Activated CD8-positive, alpha-beta memory T cell treated with anti-CD3 and anti-CD28 coated beads, Interleukin-2, amount 10 ng/mL, durations not matched to agents 7 days and 5 days (primary cell): ENCODE data around the gene CCDC43. TPM values are rescaled to one million over a fixed set of nuclear protein-coding genes. Genes with fewer than 3 reads are reported as not detected.
"Not testable (repeated sequence)": the region's sequence is repeated elsewhere in the genome, so short reads cannot be mapped to it uniquely, and the experiment has no call there.

Experiments
- ATAC-seq: fragments of 150-1000 bp; cut with Tn5 transposase; one replicate; pipeline ENCODE4 v1.10.0; 2021; ENCODE audit warnings: moderate library complexity
- CTCF ChIA-PET: fragments of 350-600 bp; sonication (Branson Sonifier 250); formaldehyde crosslinking; loops from one replicate; lab custom pipeline; 2021; ENCODE audit warnings: antibody characterized with exemption; lab: Charles Lee
- DNase-seq: peaks from one replicate; pipeline ENCODE4 v3.0.0-alpha.2; 2020
- H3K27ac Mint-ChIP-seq: one replicate; pipeline ENCODE4 v1.8.0; 2021; ENCODE audit warnings: mild to moderate bottlenecking, mixed read lengths
- H3K27me3 Mint-ChIP-seq: one replicate; pipeline ENCODE4 v1.8.0; 2021; ENCODE audit warnings: mixed read lengths
- H3K36me3 Mint-ChIP-seq: one replicate; pipeline ENCODE4 v1.8.0; 2021; ENCODE audit warnings: mild to moderate bottlenecking, mixed read lengths
- H3K4me1 Mint-ChIP-seq: one replicate; pipeline ENCODE4 v1.8.0; 2021; ENCODE audit warnings: mixed read lengths
- H3K4me3 Mint-ChIP-seq: one replicate; pipeline ENCODE4 v1.8.0; 2021; ENCODE audit warnings: mild to moderate bottlenecking, moderate library complexity, mixed read lengths
- H3K9me3 Mint-ChIP-seq: one replicate; pipeline ENCODE4 v1.8.0; 2022; ENCODE audit warnings: low read depth, mixed read lengths
- total RNA-seq, 2 experiments: library from RNA; stranded (reverse); gene quantifications; one replicate each; pipeline ENCODE4 v1.2.3, GENCODE V29; 2021

CCDC43 gene, protein sequence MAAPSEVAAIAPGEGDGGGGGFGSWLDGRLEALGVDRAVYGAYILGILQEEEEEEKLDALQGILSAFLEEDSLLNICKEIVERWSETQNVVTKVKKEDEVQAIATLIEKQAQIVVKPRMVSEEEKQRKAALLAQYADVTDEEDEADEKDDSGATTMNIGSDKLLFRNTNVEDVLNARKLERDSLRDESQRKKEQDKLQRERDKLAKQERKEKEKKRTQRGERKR
- total RNA-seq = 10 to 100 TPM; 26.0 to 28.4 TPM

DNA sequence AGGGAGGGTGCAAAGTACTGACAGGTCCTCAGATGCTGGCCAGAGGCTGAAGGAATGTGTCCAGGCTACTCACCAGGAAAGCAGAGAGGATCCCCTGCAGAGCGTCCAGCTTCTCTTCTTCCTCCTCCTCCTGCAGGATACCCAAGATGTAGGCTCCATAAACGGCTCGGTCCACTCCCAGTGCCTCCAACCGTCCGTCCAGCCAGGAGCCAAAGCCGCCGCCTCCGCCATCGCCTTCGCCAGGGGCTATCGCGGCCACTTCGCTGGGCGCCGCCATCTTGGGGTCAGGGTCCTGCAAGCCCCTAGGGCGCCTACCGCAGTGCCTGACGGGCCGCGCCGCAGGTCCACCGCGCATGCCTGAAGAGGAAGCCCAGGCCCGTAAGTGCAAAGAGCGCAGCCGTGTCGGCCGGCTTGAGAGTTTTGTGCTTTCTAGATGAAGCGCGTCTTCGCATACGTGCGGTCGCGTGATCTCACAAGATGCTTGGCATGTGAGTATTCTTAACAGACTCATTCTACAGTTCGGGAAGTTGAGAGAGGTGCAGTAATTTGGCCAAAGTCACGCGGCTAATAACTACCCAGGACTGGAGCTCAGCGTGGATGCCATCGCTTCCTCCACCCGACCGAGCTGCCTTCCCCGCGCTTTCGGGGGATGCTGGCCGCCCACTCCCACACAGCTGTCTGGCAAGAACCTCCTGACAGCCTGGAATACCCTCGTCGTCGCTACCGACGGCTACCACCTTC is at the start of gene CCDC43:
TSS of gene CCDC43 (minus strand) at position 300 of the 741 bp plus-strand sequence. CDS start at position 277, 23 bp downstream.
- peaks cover 34% of the 10 kb centered on the region for H3K4me1 Mint-ChIP-seq
- ATAC-seq = peak; percentile 99
- H3K4me3 Mint-ChIP-seq = peak within 1 kb of the TSS; percentile 95
- H3K9me3 Mint-ChIP-seq = no peaks in the 10 kb centered on the region
- H3K36me3 Mint-ChIP-seq = peaks cover 5% of the 10 kb centered on the region
- CTCF ChIA-PET = interaction anchor here (0.9 to 2.5 kb wide), 7 partner anchors 11 to 157 kb away, joined by 3 to 11 read pairs (median 4); partner anchors contain the start of gene DBF4B
- H3K27ac Mint-ChIP-seq = peak within 1 kb of the TSS; percentile 87
- no peaks in the 10 kb centered on the region for H3K27me3 Mint-ChIP-seq
- DNase-seq = peak; percentile 95

DNA sequence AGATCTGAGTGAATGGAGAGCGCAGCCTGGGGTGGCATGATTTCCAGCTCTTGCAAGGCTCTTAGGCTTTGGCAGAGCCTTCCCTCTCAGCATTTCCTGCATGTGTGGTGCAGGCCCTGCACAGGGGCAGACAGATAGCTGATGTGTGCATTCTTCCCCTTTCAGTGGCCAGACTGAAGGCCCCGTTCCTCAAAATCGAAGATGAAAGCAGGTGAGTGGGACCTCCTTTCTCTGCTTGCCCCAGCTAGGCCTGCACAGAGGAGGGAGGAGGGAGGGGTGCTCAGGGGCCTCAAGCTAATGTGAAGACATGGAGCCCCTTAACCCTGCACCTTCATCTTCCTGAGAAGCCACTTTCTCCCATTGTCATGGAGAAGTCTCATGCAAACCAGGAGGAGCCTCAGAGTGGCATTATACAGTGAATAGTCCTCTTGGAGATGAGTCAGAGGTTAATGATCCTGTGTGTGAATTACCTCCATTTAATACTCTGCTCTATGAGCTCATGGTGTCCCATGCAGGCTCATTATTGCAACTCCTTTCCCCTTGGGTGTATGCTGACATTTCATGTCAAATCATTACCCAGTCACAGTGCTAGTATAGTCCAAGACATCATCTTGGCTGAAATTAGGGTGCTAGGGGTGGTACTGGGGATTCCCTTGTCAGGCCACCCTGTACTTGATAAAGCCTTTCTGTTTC is 48.8 kb upstream of the CCDC43 start:
- no peaks in the 10 kb centered on the region for H3K4me1 Mint-ChIP-seq
- H3K27ac Mint-ChIP-seq = no peak overlapping the region
- no peaks in the 10 kb centered on the region for H3K27me3 Mint-ChIP-seq
- H3K36me3 Mint-ChIP-seq = peaks cover 26% of the 10 kb centered on the region
- ATAC-seq = no peak
- CTCF ChIA-PET = no interaction called here
- no peak overlapping the region for H3K4me3 Mint-ChIP-seq
- H3K9me3 Mint-ChIP-seq = no peaks in the 10 kb centered on the region
- DNase-seq = no peak

DNA sequence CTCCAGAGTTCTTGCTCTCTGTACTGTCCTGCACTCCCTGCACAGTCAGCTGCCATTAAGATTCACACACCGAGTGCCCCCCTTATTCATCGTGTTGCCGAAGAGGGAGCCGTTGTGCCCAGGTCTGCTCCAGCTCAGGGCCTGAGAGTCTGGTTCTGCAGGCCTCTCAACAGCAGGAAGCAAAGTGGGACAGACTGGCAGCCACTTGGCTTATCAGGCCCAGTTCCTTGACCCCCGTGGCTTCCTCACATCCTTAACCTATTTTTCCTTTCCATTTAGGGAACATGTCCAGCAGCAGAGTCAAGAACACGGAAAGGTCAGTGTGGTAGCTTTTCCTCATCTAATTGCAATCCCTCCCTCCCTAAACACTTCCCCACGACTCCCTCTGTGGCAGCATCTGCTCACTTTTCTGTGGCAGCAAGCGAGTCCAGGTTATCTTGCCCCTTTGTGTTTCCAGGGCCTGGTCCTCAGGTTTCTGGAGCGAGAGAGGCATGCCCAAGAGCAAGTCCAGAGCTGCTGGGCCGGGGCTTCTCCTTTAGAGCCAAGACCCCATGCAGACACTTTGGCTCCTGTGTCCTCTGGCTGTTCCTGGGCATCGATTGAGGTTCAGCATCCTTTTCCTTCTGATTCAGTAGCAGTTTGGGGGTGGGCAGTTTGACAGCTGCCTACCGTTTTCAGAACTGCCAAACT is 47.1 kb upstream of the CCDC43 start:
- H3K27me3 Mint-ChIP-seq = no peaks in the 10 kb centered on the region
- H3K27ac Mint-ChIP-seq = no peak overlapping the region
- CTCF ChIA-PET = interaction anchor here (1.0 kb wide), 1 partner anchor 38 kb away, joined by 4 read pairs; no protein-coding TSS in a partner anchor

DNA sequence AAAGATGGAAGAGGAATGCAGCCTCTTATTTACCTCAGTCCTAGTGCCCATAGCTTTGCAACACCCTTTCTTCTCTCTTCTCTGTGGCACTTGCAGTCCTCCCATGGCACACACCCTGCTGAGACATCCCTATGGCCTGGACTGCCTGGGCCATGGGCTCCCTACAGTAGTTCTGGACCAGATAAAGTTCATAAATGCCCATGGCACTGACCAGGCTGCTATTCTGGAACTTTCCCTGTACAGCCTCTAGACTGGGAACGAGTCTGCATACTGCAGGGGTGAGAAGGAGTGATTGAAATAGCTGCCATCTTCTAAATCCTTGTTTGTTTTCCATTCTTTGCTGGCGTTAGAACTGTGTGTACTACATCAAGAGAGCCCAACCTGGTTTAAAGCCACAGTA is 44.7 kb upstream of the CCDC43 start:
- H3K36me3 Mint-ChIP-seq = peaks cover 34% of the 10 kb centered on the region
- no peaks in the 10 kb centered on the region for H3K4me1 Mint-ChIP-seq
- no peaks in the 10 kb centered on the region for H3K9me3 Mint-ChIP-seq
- ATAC-seq (no peak), DNase-seq (no peak)
- no peaks in the 10 kb centered on the region for H3K27me3 Mint-ChIP-seq
- H3K27ac Mint-ChIP-seq = no peak overlapping the region
- no peak overlapping the region for H3K4me3 Mint-ChIP-seq
- CTCF ChIA-PET = no interaction called here

More for the DNA sequence above, 47.1 kb upstream of the CCDC43 start:
- Mint-ChIP-seq H3K36me3 (peaks cover 29% of the 10 kb centered on the region), H3K9me3 (no peaks in the 10 kb centered on the region), H3K4me3 (no peak overlapping the region), H3K4me1 (no peaks in the 10 kb centered on the region)
- no peak for ATAC-seq
- no peak for DNase-seq

DNA sequence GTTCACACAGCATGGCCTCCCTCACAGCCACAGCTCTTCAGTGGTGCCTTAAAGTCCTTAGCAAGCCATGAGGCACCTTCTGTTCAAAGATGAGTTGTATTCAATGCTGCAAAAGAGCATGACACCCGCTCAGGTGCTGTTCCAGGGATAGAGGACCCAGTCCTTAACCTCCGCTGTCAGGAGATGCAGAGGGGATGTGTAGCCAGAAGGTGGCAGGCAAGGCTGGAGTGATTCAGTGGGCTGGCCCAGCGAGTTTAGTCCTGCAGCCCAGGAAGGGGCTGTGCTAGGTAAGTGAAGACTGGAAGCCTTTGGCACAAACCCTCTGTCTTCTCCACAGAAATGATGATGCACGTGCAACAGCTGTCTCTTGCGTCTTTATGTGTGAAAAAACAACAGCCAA is 44.2 kb upstream of the CCDC43 start:
- peaks cover 33% of the 10 kb centered on the region for H3K36me3 Mint-ChIP-seq
- no peak overlapping the region for H3K4me3 Mint-ChIP-seq
- no peaks in the 10 kb centered on the region for H3K27me3 Mint-ChIP-seq
- DNase-seq (no peak), ATAC-seq (no peak)
- CTCF ChIA-PET = no interaction called here
- no peaks in the 10 kb centered on the region for H3K9me3 Mint-ChIP-seq
- no peaks in the 10 kb centered on the region for H3K4me1 Mint-ChIP-seq
- no peak overlapping the region for H3K27ac Mint-ChIP-seq

DNA sequence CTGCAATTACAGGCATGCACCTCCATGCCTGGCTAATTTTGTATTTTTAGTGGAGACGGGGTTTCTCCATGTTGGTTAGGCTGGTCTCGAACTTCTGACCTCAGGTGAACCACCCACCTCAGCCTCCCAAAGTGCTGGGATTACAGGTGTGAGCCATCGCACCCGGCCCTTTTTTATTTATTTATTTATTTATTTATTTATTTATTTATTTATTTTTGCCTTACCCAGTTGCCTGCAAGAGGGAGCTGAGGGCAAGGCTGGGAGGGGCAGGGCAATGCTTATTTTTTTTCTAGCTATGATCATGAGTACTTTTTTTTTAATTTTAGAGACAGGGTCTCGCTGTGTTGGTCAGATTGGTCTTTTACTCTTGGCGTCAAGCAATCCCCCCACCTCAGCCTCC is 36.5 kb upstream of the CCDC43 start:
- H3K27ac Mint-ChIP-seq, DNase-seq, H3K27me3 Mint-ChIP-seq, ATAC-seq, H3K4me1 Mint-ChIP-seq, H3K4me3 Mint-ChIP-seq, H3K9me3 Mint-ChIP-seq: not testable (repeated sequence)
- H3K36me3 Mint-ChIP-seq = peaks cover 24% of the 10 kb centered on the region
- CTCF ChIA-PET = interaction anchor here (1.2 kb wide), 1 partner anchor 85 kb away, joined by 3 read pairs; no protein-coding TSS in a partner anchor

DNA sequence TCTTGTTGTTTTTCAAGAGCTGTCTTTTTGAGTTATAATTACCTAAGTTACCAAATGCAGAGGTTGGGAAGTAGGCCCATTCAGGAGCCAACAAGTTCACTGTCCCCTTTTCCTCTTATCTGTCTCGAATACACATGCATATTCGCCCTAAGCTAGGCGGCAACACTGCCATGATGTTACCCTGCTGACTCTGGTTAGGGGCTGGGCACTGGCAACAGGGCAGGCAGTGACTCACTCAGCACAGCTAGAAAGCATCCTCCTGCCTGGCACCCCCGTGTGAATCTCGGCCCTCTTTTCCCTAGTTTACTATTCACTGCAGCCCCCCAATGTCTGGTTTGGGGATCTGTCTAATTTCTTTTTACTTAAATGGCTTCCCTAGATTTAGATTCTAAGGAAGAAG is 32.7 kb upstream of the CCDC43 start:
- Mint-ChIP-seq H3K27me3 (no peaks in the 10 kb centered on the region), H3K36me3 (peaks cover 23% of the 10 kb centered on the region), H3K9me3 (no peaks in the 10 kb centered on the region), H3K4me3 (no peak overlapping the region), H3K27ac (no peak overlapping the region), H3K4me1 (no peaks in the 10 kb centered on the region)
- DNase-seq (no peak), ATAC-seq (no peak)
- CTCF ChIA-PET = interaction anchor here (1.2 kb wide), 1 partner anchor 779 kb away, joined by 4 read pairs; no protein-coding TSS in a partner anchor

DNA sequence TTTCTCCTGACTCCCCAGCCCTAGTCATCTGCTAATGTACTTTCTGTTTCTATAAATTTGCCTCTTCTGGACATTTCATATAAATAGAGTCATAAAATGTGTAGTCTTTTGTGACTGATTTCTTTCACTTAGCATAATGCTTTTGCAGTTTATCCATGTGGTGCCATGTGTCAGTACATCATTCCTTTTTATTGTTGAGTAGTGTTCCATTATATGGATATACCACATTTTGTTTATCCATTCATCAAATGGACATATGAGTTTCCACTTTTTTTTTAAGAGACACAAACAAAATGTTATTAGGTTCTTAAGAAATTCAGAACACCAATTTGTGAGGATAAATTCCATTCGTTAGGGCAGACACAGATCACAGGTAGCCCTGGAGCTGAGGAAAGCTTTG is 29.9 kb upstream of the CCDC43 start:
- Mint-ChIP-seq H3K4me3 (no peak overlapping the region), H3K36me3 (peaks cover 28% of the 10 kb centered on the region), H3K27me3 (no peaks in the 10 kb centered on the region), H3K4me1 (no peaks in the 10 kb centered on the region), H3K9me3 (no peaks in the 10 kb centered on the region), H3K27ac (no peak overlapping the region)
- no peak for ATAC-seq
- DNase-seq = no peak
- CTCF ChIA-PET = no interaction called here

DNA sequence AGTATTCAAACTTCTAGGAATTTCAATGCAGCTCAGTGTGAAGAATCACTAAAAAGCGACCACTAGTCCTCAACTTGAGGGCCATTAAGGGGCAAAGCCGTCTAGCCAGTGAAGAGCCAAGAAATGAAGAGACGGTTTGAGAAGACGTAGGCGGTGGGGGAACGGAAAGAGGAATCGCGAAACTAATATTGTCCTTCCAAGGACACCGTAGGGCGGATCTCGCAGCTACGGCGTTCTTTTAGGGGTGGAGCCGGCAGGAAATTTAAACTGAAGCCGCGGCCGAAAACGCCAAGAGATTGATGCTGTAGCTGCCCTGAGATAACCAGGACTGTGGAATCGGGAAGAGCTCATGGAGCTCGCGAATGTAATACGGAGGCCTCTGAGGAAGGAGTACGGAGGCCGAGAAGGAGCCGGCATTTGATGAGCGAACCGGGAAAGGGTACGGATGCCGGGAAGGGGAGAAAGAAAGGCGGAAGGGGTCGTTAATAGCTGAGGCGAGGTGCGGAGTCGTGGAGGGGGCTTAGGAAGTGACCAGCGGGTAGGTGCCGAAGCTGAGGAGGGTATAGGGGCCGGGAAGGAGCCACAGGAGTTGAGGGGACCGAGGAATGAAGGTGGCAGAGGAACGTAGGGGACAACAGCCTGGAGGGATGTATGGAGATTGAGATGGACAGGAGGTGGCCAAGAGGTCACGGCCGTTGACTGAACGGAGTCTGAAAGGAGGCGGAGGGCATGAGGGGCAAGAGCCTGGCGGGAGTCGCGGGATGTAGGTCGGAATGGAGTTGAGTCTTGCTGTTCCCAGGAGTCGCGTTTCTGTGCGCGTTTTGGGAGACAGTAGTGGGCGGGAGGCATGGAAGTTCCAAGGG is 19.1 kb upstream of the CCDC43 start, which contains the start of gene DBF4B:
TSS of gene DBF4B (plus strand) at position 265 of the 863 bp plus-strand sequence. CDS start at position 421, 156 bp downstream.
- H3K27me3 Mint-ChIP-seq = peaks cover 6% of the 10 kb centered on the region
- peaks cover 8% of the 10 kb centered on the region for H3K36me3 Mint-ChIP-seq
- no peaks in the 10 kb centered on the region for H3K9me3 Mint-ChIP-seq
- H3K4me3 Mint-ChIP-seq = no peak within 1 kb of the TSS
- DNase-seq (peak; percentile 90), ATAC-seq (peak; percentile 94)
- CTCF ChIA-PET = interaction anchor here (0.6 to 2.1 kb wide), 8 partner anchors 9 to 427 kb away, joined by 3 to 11 read pairs (median 3); partner anchors contain the start of genes ACBD4 and CCDC43
- no peak within 1 kb of the TSS for H3K27ac Mint-ChIP-seq
- H3K4me1 Mint-ChIP-seq = peaks cover 8% of the 10 kb centered on the region

DNA sequence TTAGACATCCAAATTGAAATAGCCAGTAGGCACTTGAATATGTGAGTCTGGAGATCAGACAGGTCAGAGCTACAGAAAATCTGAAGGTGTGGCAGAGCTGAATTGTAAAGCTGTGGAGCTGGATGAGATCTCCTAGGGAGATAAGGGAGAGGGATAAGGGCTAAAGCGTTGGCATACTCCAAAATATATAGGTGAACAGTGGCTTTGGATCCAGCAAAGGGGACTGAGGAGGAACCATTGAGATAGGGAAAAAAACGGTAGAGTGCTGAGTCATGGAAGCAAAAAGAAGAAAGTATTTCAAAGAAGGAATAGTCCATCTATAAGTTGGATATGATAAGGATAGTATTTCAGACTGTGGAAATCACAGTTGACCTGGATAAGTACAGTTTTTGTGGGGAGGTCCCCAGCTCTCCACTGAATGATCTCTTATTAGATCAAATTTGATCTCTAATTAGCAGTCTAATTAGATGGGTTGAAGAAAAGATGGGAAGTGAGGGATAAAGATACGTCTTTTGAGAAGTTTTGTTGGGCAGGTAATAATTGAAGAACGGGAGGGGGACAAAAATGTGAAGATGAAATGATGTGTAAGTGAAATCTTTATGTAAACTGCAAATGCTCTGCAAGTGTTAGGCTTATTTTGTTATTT is 18.3 kb upstream of the CCDC43 start:
- no peak overlapping the region for H3K27ac Mint-ChIP-seq
- peaks cover 8% of the 10 kb centered on the region for H3K27me3 Mint-ChIP-seq
- CTCF ChIA-PET = interaction anchor here (0.6 to 2.1 kb wide), 7 partner anchors 10 to 428 kb away, joined by 3 to 11 read pairs (median 3); partner anchors contain the start of genes ACBD4 and CCDC43
- H3K9me3 Mint-ChIP-seq = no peaks in the 10 kb centered on the region
- no peak overlapping the region for H3K4me3 Mint-ChIP-seq
- ATAC-seq (no peak), DNase-seq (no peak)
- H3K4me1 Mint-ChIP-seq = peaks cover 8% of the 10 kb centered on the region
- peaks cover 8% of the 10 kb centered on the region for H3K36me3 Mint-ChIP-seq

DNA sequence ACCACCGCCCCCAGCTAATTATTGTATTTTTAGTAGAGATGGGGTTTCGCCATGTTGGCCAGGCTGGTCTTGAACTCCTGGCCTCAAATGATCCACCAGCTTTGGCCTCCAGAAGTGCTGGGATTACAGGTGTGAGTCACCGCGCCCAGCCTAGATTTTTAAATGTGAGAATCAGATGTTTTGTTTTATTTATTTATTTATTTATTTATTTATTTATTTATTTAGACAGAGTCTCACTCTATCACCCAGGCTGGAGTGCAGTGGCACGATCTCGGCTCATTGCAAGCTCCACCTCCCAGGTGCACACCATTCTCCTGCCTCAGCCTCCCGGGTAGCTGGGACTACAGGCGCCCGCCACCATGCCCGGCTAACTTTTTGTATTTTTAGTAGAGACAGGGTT is 10.7 kb upstream of the CCDC43 start:
- not testable (repeated sequence) for H3K9me3 Mint-ChIP-seq, H3K4me3 Mint-ChIP-seq, H3K4me1 Mint-ChIP-seq, ATAC-seq, H3K27ac Mint-ChIP-seq, DNase-seq, H3K27me3 Mint-ChIP-seq, H3K36me3 Mint-ChIP-seq
- CTCF ChIA-PET = interaction anchor here (1.0 to 1.6 kb wide), 2 partner anchors 9 to 13 kb away, joined by 3 to 4 read pairs; no protein-coding TSS in a partner anchor
